Measurements from ENCODE around the gene FADS2.

FADS2 gene

DNA sequence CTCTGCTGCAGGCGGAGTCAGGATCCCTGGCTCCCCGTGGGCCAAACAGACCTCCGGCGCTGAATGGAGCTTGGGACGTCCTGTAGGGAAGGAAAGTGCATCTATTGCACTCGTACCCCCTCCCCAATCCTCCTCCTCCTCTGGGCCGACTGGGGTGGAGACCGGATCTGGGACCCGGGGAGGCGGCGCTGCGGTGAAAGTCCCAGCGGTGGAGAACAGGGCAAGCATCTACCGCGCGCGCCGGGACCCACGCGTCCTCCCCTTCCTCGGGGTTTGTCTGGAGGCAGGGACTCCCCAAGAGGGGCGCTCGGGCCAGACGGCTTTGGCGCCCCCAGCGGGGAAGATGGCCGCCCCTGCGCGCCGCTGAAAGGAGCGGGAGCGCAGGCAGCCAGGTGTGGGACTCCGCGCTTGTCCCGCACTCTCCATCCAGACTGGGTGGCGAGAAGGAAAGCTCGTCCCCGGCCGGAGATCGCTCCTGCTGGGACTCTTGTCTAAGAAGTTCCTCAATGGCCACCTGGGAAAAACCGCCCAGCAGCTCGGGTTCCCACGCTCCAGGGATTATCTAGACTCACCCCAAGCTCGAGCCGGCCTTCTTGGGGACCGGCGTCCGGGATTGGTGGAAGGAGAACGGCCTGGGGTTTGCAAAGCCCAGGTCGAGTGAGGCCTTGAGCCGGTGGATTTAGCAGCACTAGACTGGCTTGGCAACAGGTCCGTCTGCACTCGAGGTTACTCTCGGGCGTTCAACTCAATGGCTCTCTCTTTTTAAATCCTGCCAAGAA lies 718 bp downstream of the FADS2 start:
- DNase-seq: peak; percentile 75

DNA sequence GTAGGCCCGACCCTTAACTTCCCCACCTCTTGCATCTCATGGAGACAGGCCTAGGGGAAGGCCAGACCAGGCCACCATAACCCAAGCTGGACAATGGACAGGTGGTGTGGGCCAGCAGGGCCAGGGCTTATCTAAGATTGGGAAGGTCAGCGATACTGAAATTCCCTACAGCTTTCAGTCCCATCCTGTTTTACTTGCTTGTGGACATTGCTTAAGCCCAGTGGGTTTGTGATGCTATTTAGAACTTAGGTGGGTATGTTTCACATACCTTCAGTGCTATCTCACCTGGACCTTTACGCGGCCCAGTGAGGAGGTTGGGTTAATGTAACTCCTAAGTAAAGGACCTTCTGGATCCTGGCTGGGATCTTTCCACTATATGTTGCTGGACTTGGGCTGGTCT lies 1.7 kb downstream of the FADS2 start:
- DNase-seq: peak; percentile 28

DNA sequence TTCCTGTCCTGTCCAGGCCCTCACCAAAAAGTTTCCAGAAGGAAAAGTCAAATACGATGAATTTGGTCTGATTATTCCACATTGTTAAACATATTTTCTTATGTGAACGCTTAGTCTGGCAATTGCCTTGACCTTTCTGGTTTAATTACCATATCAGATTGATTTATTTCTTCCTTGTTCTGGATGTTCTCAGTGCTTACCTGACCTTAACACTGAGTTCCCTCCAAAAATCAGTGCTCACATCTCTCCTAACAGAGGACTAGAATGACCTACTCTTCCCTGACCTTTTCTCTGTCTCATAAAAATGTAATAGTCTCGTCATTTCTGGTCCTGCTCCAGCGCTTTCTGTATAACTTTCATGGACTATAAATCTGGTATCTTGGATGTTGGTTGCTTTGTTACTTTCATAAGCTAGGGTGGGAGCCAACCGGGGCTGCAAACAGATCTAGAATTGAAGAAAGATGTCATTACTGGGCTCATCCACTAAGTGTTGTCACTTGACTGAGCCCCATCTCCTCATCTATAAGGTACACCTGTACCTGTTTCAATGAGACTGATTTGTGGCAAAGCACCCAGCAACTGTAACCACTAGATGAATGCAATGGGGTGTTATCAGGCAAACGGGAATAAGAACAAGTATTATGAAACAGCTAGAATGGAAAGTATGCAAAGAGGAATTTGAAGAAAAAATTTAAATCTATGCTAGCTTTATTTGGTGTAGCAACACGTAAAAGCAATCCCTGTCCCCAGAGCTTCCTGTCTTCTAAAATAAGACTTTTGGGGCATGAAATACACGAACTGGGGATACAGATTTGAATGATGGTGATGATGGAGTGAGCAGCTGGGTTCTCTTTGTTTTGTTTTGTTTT lies 2.4 kb downstream of the FADS2 start:
- DNase-seq: peak; percentile 28

DNA sequence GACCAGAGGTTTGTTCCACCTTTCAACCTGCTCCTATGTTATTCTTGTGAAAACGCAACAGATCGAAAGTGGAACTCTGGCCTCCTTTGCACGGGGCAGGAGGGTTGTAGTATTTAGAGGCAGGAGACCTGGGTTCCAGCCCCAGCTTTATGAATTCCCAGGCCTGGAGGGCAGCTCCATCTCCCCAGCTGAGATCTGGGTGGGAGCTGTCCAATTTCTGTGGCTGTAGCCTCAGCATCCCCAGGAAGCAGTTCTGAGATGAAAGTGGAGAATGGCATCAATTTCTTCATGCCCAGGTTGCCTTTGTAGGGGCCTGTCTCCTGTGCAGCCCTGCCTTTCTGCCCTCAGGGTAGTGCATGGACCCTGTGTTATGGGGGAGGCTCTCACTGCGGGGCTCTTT lies 4.1 kb downstream of the FADS2 start:
- no peak for DNase-seq

DNA sequence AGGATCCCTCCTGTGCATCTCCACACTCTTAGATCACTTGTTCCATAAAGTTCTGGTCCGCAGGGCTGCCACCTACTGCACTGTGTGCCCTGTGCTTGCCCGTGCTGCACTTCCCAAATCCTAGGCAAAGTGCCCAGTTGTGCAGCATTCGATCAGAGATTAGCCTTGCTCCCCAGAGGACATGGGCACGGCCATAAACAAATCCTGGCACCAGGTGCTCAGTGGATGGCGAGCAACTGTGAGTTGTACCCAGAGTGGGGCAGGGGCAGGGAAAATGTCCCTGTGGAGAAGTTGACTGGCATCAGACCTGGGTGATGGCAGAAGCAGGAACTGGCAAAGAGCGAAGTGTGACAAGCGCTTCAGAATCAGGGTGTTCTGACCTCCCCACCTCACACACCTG lies 4.7 kb downstream of the FADS2 start:
- no peak for DNase-seq

DNA sequence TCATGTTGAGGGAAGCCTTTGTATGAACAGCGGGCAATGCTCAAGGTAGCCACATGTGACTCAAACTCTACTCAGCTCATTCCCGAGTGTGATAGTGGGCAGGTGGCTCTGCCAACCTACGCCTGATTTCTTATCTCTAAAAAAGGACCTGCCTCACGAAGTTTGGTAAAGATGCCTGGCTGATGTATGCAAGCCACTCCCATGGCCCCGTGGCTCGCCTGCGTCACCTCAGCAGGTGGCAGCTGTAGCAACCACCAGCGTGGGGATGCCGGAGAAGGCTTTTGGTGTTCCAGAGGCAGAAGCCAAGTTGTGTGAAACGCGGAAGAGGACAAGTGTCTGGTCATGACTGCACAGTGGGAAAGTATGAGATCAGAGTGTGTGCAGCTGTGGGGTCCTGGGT lies 5.4 kb downstream of the FADS2 start:
- no peak for DNase-seq

DNA sequence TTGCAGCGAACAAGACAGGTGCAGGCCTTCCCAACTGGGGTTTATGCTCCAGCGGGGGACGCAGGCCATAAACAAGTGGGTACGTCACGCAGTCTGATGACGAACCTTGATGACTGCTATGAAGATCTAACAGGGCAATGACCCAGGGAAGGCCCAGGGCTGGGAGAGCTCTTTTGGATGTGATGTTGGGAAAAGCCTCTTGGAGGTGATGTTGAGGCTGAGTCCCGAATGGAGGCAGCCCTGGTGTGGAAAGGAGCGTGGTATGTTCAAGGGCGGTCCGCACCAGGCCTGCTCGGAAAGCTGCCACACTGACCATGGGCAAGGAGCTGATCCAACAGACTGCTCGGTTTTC lies 5.8 kb downstream of the FADS2 start:
- DNase-seq: peak; percentile 40

DNA sequence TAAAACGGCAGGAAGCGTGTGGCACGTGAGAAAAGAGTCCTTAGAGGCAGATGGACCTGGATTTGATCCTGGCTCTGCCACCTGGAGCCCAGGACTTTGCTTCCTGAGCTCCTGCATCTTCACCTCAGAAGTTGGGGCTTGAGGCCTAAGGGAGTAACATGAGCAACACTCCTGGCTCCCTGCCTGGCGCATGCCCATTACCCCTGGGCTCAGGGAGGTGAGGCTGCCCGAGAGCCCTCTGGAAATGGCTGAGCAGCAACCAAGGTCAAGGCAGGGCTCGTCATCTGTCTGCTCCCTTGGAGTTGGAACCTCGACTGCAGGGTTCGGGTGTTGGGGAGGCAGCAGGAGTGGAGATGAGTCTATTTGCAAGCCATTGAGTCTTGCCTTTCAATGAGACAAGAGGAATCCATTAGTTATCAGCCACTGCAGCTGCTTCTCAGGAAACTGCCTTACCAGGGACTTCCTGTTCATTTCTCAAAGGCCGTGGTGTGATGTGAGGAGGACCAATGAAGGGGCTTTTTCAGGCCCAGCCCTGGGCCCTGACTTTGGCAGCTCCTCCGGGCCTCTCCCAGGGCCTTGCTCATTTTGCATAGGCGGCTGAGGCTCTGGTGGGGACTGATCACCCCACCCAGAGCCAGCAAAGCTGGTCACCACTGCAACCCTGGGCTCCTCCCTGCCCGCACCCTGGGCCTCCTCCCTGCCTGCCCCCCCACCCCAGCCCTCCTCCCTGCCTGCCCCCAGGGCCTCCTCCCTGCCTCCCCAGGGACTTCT lies 6.4 kb downstream of the FADS2 start:
- DNase-seq: peak; percentile 94

DNA sequence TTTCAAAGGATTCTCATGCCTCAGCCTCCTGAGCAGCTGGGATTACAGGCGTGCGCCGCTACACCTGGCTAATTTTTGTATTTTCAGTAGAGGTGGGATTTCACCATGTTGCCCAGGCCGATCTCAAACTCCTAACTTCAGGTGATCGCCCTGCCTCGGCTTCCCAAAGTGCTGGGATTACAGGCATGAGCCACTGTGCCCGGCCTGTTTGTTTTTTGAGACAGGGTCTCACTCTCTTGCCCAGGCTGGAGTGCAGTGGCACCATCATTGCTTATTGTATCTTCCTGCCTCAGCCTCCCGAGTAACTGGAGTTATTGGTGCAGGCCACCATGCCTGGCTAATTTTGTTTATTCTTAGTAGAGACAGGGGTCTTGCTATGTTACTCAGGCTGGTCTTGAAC lies 8.1 kb downstream of the FADS2 start:
- no peak for DNase-seq

DNA sequence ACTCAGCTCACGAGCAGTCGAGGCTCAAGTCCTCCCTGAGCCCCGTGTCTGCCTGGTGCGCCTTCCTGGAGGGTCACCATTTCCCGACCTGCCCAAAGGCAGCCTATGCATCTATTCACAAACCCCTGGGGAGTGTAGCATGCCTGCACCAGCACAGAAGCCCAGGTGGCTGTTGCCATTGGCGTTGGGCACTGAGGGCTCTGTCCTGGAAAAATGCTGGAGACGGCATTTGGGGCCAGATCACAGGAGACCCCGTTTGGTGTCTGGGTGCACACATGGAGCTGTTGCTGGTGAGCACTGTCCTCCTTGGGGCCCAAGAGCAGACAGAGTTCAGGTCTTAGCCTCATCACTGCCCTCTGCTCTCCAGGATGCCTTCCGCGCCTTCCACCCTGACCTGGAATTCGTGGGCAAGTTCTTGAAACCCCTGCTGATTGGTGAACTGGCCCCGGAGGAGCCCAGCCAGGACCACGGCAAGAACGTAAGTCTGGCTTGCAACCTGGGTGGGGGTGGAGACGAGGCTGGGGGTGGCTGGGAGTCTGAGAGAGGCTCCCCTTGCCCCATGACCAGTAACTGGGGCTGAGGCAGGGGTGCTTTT lies 9.4 kb downstream of the FADS2 start:
- DNase-seq: no peak

DNA sequence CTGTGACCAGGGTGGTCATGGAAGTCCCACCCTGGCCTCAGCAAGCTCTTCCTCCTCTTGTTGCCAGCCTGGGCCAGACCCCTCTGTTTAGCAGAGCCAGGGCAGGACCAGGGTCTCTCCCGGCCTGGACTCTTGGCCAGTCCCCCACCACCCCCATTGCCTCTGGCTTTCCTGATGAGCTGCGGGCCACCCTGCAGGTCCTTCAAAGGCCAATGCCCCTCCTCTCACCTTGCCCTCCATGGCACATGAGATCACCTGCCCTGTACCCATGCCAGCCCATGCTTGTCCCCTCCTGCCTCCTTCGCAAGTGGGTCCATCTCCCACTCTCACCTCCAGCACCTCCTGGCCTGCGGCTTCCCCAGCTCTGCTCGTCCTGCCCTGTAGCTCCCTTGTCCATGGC lies 10.4 kb downstream of the FADS2 start:
- DNase-seq: no peak

DNA sequence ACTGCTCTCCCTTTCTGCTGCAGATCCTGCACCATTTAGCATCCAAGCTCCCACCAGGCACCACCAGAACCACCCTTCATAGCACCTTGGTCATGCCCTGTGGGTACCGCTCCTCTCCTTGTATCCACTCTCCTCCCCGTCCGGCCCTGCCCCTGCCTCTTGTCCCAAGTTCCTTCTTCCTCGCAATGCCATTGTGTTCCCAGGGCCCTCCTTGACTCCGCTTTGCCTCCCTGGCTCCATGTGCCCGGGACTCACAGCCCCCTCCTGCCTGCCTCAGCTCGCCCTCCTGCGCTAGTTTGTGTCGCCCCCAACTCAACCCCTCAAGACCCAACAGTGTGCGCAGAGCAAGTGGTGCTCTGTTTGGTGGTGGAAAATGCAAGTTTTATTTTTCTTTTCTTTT lies 10.8 kb downstream of the FADS2 start:
- no peak for DNase-seq

DNA sequence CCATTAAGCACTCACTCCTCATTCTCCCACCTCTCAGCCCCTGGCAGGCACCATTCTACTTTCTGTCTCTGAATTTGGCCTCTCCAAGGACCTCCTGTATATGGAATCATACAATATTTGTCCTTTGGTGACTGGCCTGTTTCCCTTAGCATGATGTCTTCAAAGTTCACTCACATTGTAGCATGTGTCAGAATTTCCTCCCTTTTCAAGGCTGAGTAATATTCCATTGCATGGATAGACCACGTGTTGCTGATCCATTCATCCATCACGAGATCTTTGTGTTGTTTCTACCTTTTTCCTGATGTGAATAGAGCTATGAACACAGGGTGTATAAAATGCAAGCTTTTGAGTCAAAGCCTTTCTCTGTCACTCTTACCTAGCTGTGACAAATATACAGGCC lies 11.6 kb downstream of the FADS2 start:
- no peak for DNase-seq

DNA sequence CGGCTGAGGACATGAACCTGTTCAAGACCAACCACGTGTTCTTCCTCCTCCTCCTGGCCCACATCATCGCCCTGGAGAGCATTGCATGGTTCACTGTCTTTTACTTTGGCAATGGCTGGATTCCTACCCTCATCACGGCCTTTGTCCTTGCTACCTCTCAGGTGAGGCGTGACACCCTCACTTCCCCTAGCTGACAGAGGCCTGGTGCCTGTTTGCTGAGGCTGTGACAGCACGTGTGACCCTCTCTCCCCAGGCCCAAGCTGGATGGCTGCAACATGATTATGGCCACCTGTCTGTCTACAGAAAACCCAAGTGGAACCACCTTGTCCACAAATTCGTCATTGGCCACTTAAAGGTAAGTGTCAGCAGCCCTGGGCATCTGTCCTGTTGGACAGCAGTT lies 12.3 kb downstream of the FADS2 start:
- DNase-seq: no peak

DNA sequence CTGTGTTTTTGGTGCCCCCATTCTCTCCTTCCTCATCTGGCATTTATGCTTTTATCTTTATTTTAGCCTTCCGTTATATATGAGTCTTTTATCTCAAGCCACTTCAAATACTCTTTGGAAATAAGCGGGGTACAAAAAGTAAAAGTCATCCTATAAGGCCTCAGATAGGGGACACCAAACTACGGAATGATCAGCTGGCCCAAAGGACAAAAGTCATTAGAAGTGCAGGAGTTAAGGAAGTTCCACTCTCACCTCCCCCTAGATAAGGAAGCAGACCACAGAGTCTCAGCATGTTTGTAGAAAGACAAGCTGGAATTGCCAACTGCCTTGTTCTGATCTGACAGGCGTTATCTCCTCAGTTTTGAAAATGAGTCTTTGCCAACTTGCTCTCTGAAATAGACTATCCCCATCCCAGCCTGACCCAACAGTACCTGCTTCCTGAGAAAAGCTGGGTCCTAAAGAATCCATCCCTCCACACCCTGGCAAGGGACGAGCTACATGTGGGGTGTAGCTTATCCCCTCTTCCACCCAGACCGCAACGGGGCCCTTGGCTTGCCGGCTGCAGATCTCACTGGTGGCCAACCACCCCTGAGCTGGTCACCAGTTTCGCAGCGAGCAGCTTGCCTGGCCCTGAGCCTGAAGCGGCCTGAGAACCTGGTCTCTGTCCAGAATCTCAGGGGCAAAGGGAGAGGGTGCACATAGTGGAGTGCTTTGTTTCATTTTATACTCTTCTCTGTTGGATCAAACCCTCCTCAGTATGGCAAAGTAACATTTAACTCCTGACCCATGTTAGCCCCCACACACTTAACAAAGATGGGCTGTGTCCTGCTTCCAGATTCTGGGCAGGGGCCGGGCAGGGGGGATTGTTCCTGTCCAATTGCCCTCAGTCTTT lies 13.8 kb downstream of the FADS2 start:
- peak; percentile 93 for DNase-seq

DNA sequence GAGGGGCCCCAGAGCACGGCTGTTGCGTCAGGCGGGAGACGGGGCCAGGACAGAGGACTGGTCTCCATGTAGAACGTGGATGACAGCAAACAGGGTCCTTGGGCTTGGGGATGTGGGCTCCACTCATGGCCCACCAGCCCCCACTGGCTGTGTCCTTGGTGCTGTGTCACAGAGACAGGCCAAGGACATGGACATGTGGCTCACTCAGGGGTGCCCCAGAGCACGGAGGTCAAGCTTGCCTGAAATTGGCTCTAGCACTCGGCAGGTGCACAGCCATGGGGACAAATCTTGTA lies 14.4 kb downstream of the FADS2 start:
- no peak for DNase-seq

DNA sequence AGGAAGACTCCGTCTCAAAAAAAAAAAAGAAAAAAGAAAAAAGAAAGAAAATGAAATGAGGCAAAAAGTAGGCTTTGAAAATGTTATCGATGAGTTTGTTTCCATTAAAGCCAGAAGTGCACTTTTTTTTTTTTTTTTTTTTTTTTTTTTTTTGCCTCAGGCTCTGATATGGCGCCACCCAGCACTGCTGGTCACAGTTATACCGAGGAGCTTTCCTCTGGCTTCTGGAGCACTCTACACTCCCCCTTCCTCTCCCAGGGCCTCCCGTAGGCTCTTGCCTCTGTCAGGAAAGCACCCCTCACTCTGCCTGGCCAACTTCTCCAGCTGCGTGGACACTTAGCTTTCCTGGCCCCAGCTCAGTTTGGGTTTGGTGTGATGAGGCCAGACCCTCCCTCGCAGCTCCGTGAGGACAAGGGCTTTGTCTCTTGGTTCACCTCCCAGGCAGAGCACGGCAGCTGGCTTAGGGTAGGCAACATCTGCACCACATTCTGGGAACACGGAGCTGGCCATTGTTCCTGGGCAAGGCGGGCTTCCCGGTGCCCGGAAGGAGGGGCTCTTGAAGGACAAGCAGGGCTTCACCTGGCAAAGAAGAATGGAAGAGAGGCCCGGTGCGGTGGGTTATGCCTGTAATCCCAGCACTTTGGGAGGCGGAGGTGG lies 16.9 kb downstream of the FADS2 start:
- DNase-seq: no peak

DNA sequence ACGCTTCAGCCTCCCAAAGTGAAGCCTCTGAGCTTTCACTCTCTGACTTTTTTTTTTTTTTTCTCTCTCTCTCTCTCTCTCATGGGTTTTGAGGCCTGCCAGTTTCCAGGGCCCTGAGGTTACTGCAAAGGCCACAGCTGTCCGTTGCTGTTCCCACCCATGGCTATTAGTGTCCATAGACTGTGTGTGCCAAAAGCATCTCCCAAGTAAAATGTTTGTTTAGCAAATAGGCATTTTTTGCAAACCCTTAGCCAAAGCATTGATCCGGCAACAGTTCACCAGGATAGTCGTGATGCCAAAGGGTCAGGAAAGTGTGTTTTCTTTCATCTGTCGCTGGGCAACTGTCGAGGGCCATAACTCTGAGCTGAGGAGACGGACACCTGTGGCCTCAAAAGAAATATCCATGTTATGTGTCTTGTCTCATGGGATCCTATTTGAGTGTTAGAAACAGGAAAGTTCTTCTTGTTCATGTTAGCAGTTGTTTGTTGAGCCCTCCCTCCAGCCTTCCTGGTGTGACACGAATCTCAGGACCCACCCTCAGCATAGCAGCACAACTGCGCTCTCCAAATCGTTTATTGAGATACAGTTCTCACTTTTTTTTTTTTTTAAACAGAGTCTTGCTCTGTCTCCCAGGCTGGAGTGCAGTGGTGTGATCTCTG lies 18.4 kb downstream of the FADS2 start:
- no peak for DNase-seq

DNA sequence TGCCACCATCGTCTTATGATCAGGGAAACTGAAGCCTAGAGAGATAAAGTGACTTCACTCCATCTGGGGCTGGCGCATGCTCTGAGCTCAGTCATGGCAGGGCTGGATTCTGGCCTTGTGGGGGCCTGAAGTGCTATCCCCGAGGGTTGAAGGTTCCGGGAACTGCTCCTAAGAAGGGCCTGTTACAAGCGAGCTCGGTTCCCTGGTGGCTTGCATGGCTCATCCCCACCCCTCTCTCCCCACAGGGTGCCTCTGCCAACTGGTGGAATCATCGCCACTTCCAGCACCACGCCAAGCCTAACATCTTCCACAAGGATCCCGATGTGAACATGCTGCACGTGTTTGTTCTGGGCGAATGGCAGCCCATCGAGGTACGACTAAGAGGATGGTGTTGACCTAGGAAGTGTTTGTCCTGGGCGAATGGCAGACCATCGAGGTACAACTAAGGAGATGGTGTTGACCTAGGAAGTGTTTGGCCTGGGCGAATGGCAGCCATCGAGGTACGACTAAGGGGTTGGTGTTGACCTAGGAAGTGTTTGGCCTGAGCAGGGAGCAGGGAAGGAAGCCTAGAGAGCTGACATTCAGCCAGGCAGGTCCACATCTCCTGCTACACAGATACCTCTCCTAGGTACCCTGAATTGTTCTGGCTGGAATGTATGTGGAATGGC lies 19.9 kb downstream of the FADS2 start:
- DNase-seq: no peak

DNA sequence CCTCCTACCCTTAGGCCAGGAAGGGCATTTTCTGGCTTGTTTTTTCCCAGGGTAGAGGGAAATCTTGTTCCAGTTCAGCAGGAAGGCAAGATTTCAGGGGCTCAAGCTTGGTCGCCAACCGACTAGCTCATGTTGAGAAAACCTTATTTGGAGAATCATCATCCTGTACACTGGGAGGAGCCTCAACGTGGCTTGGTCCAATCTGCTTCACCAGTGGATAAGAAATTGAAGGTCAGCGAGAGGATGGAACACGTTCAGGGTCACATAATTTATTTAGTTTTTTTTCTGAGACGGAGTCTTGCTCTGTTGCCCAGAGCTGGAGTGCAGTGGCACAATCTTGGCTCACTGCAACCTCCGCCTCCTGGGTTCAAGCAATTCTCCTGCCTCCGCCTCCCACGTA lies 20.5 kb downstream of the FADS2 start:
- no peak for DNase-seq

DNA sequence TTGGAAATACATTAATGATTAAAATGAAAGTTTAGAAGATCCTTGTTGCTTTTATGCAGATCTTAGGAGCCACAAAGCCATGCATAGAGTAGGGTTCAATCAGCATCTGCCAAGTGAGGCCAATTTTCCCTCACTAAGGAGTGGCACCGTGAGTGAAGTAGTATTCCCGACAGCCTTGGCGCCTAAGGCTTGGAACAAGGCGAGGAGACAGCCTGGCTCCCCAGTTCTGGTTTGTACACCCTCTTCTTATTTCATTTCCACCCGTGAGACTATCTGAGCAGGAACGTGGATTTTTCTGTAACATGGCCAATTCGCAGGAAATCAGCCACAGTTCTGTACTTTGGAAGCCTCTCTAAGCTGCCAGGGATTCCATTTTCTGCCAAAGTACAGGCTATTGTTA lies 22.6 kb downstream of the FADS2 start:
- DNase-seq: no peak
